Fibroblast of the conjunctiva (primary cell): Measurements from ENCODE around the gene IL24.
A peak's percentile ranks its signal among the peaks of the same experiment; 100 is the strongest.
"Not testable (repeated sequence)": the region's sequence is repeated elsewhere in the genome, so short reads cannot be mapped to it uniquely, and the experiment has no call there.

Source experiments
- DNase-seq: peaks from one replicate; pipeline ENCODE4 v3.0.0-alpha.2; 2010; ENCODE audit warnings: low read depth

IL24 gene, protein sequence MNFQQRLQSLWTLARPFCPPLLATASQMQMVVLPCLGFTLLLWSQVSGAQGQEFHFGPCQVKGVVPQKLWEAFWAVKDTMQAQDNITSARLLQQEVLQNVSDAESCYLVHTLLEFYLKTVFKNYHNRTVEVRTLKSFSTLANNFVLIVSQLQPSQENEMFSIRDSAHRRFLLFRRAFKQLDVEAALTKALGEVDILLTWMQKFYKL

GRCh38 chr1:206897175-206897574 lies at the start of gene IL24:
TSS of gene IL24 (plus strand) at chr1:206897443. CDS start at chr1:206897833, 390 bp downstream.
- no peak for DNase-seq

- DNase-seq: no peak
Observed at GRCh38 chr1:206847946-206848345, 49.3 kb upstream of the IL24 start.

GRCh38 chr1:206850401-206850800 lies 46.8 kb upstream of the IL24 start:
- no peak for DNase-seq

DNA sequence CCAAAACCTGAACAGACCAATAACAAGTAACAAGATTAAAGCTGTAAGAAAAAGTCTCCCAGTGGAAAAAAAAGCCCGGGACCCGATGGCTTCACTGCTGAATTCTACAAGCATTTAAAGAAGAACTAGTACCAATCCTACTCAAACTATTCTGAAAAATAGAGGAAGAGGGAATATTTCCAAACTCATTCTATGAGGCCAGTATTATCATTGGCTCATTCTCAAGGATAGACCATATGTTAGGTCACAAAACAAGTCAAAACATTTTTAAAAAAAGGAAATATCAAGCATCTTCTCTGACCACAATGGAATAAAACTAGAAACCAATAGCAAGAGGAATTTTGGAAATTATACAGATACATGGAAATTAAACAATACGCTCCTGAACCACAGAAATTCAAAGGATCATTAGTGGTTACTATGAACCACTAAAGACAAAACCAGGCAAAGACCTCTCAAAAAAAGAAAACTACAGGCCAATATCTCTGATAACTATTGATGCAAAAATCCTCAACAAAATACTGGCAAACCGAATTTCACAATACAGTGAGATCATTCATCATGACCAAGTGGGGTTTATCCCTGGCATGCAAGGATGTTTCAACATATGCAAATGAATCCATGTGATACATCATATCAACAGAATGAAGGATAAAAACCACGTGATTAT lies 45.8 kb upstream of the IL24 start:
- DNase-seq: no peak

- not testable (repeated sequence) for DNase-seq
Observed at GRCh38 chr1:206852662-206853061, 44.6 kb upstream of the IL24 start.

DNA sequence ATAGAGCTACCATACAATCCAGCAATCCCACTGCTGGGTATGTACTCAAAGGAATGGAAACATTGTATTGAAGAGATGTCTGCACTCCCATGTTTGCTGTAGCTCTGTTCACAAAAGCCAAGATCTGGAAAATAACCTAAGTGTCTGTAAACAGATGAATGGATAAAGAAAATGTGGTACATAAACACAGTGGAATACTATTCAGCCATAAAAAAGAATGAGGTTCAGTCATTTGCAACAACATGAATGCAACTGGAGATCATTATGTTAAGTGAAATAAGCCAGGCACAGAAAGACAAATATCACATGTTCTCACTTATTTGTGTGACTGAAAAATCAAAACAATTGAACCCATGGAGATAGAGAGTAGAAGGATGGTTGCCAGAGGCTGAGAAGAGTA lies 43.5 kb upstream of the IL24 start:
- DNase-seq: not testable (repeated sequence)

DNA sequence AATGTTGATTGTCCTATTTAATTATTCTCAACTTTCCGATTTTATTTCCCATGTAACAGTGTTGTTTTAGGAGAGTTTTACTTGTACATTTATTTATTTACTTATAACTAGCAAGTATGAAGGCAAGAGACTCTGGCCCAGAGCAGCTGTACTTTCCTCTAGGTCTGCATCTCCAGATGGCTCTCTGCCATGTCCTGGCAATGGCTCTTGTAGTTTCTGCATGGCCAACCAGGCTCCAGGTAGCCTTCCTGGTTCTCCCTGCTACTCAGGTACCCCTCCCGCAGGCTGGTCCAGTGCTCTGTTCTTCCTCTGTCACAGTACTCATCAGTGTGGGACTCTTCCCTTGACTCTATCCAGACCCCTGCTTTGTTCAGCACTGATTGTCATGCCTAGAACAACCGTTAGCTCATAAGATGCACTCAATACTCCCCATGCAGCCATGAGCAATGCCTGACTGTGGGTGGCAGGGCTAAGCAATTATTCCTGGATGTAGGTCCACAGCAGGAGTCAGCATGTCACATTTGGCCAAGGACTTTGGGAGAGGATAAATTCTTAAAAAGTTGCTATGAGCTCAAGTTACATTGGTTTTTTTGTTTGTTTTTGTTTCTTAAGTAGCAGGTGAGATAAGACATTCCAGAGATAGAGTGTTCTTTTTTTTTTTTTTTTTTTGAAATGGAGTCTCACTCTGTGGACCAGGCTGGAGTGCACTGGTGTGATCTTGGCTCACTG lies 42.7 kb upstream of the IL24 start:
- no peak for DNase-seq

DNA sequence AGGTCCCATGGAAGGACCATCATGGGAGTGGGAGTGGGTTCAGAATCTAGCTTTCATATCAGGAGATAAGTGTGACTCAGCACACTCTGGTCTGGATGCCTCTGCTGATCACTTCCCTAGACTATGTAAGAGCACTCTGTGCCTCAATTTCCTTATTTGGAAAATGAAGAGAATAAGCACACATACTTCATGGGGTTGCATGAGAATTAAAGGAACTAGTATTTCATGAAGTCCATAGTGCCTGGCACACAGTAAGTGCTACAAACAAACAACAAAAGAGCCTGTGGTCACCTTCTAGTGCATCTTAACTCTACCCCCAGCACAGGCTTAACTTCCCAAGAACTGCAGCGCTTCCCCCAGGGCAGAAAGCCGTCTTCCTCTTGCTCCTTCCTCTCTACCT lies 41.4 kb upstream of the IL24 start:
- DNase-seq: no peak

GRCh38 chr1:206856674-206857464 lies 40.4 kb upstream of the IL24 start:
- no peak for DNase-seq

DNA sequence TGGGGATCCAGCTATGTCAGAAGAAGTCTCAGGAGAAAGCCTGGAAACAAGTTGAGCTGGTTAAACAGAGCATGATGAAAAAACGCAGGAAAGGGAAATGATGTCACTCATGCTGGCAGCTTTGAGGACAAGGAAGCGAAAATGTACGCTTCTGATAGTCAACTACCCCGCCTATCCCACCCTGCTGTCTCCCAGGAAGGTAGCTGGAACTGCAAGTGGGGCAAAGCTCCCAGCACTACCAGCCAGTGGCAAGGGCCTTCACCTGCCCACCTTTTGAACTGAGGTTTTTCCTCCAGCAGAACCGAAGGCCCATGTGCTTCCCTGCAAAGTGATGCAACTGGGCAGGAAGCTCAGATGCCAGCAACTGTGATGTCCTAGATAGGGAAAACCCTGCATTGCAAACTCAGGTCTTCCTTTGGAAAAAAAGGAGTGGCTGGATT lies 38.1 kb upstream of the IL24 start:
- no peak for DNase-seq

DNA sequence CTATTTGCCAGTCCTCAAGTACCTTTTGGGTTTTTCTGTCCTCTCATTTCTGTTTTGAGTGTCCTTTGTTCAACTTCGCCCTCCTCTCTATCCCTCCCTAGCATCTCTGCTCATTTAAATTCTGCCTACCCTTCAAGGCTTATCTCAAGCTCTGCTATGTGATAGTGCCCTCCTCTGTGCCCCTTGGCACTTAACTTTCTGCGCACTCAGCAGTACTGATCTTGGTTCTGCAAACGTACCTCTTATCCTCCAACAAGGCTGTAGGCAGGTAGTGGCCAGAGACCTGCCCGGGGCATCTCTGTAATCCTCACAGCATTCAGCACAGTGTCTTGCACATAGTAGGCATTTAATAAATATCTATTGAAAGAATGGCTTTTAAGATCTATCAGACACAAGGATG lies 37.1 kb upstream of the IL24 start:
- no peak for DNase-seq

- DNase-seq: no peak
Observed at GRCh38 chr1:206863266-206863665, 34.0 kb upstream of the IL24 start.

- peak; percentile 88 for DNase-seq
Observed at GRCh38 chr1:206864939-206865671, 32.1 kb upstream of the IL24 start, which contains the start of gene IL20. TSS of gene IL20 (plus strand) at chr1:206865623. CDS start at chr1:206865853, 230 bp downstream.

GRCh38 chr1:206866062-206866461 lies 31.2 kb upstream of the IL24 start:
- no peak for DNase-seq

DNA sequence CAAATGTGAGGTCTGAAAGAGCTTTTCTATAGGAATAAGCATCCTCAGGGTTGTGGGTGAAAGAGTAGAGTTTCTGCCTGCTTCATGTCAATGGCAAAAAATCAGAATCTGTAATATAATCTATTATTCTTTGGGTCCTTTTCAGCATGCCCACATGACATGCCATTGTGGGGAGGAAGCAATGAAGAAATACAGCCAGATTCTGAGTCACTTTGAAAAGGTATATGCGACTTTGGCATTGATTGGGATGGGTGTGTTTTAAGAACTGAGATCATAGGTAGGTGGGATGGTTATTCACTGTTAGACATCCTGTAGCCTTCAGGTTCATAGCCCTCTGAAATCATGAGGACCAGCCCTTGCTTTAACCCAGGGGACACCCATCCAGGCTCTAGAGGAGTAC lies 30.0 kb upstream of the IL24 start:
- no peak for DNase-seq

- no peak for DNase-seq
Observed at GRCh38 chr1:206867716-206868115, 29.5 kb upstream of the IL24 start.

DNA sequence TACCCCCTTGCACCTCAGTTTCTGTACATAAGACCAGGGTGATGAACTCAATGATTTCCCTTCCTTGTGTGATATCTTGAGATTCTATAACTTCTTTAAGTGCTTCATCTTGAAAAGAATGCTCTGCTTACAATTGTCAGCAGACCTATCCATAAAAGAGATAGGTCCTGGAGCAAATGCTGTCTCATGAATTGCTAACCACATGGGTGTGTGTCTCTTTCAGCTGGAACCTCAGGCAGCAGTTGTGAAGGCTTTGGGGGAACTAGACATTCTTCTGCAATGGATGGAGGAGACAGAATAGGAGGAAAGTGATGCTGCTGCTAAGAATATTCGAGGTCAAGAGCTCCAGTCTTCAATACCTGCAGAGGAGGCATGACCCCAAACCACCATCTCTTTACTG lies 29.0 kb upstream of the IL24 start:
- no peak for DNase-seq

DNA sequence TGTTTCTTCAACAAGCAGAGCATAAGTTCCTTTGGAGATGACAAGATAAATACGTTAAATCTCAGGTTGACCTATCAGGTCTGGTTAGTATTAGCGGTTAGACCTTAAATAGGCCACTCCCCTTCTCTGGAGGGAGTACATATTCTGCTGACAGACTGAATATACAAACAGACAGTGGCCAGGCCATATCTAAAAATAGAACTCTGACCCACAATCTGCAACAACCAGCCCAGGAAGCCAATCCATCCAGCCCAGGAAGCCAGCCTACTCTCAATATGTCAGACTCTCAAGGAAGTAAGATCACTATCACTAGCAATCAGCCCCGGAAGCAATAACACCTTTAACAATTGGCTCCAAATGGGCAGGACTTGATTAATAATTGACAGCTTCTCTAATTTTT lies 25.1 kb upstream of the IL24 start:
- no peak for DNase-seq

DNA sequence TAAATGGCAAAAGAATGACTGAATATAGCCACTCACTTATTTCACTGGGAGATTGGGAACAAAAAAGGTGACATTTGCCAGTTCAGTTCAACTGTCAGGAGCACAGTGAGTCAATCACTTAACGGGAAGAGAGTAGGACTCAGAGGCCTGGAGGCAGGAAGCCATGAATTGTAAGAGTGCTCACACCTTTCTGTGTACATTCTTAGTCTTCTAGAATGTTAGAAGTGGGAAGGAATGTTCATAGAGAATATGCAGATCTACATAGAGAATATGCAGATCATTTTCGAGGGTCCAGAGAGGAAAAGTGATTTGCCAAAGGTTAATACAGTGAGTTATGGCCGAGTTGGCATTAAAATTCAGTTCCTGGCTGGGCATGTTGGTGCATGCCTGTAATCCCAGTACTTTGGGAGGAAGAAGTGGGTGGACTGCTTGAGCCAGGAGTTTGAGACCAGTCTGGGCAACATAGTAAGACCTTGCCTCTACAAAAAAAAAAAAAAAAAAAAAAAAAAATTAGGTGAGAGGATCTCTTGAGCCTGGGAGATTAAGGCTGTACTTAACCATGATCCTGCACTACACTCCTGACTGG lies 23.5 kb upstream of the IL24 start:
- DNase-seq: no peak

DNA sequence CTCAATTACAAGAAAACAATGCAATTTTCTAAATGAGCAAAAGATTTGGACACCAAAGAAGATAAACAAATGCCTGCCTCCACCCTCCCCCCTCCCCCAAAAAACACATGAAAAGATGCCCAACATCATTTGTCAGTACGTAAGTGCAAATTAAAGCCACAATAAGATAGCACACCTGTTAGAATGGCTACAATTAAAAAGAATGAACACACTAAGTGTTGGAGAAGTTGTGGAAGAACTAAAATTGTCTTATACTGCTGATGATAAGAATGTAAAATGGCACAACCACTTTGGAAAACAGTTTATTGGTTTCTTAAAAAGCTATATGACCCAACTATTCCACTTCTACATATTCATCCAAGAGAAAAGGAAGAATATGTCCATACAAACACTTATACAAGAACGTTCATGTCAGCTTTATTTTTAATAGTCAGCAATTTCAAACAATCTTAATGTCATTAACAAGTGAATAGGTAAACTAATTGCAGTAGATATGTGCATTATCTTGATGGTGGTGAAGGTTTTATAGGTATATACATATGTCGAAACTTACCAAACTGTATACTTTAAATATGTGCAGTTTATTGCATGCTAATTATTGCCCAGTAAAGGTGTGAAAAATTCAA lies 21.4 kb upstream of the IL24 start:
- no peak for DNase-seq

DNA sequence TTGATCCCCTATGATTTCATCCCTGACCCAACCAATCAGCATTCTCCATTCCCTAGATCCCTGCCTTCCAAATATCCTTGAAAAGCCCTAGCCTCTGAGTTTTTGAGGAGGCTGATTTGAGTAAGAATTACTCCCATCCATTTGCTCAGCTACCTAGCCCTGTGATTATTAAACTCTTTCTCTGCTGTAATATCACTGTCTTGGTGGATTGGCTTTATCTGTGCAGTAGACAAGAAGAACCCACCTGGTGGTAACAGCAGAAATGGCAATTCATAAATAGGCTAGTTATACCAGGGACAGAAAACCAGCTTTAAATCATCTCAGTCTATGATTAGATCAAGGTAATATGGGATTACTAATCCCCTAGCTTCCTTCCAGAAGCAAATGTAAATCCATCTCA lies 18.8 kb upstream of the IL24 start:
- no peak for DNase-seq
